ENCODE results near the gene ZFR. TPM values are rescaled to one million over a fixed set of nuclear protein-coding genes. Genes with fewer than 3 reads are reported as not detected.

The ZFR gene
- total RNA-seq, 1 experiment from 2014 or later = 62.4 TPM

DNA sequence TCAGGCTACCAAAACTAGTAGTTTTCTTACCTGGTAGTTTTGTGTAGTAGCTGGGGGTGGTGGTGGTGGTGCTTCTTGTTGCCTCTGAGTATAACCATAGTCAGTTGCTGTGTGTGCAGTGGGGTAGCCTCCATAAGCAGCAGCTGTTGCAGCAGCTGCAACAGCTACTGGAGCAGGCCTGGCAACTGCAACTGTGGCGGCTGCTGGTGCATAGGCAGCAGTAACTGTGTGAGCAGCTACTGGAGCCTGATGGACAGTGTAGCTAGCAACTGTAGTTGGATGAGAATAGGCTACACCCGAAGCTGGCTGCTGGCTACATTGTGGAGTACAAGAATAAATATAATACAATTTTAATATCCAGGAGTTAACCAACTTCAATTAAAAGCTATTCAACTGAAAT is 24.7 kb downstream of the ZFR start:
- Histone ChIP-seq H4K91ac (ENCODE audit: insufficient read length, low read depth, low read length) (no peak overlapping the region), H3K27ac (ENCODE audit: insufficient read length, low read depth, low read length) (no peak overlapping the region), H3K18ac (ENCODE audit: insufficient read length, low read depth, low read length) (no peak overlapping the region), H4K20me1 (ENCODE audit: control insufficient read depth, insufficient read depth, insufficient read length) (no peaks in the 10 kb centered on the region), H3K23ac (ENCODE audit: insufficient read length, low read depth, low read length) (no peak overlapping the region), H2BK20ac (ENCODE audit: low read depth, low read length, poor library complexity, severe bottlenecking) (no peak overlapping the region), H2AK5ac (ENCODE audit: insufficient read length, low read length) (no peak overlapping the region), H3K4ac (ENCODE audit: low read depth, low read length) (no peak overlapping the region), H3K79me2 (ENCODE audit: insufficient read depth, low read length) (peaks cover 12% of the 10 kb centered on the region; the same call in 1 of the 2 replicates), H3K9ac (ENCODE audit: extremely low read depth, insufficient read length, low read length) (no peak overlapping the region), H3K56ac (ENCODE audit: insufficient read length, low read depth, low read length) (no peak overlapping the region), H3K9me3 (ENCODE audit: control insufficient read depth, low read depth, low read length) (no peaks in the 10 kb centered on the region), H2BK5ac (ENCODE audit: insufficient read length, low read length) (no peak overlapping the region), H3T11ph (ENCODE audit: low read length) (no peak overlapping the region), H4K5ac (ENCODE audit: insufficient read length, low read depth, low read length) (no peak overlapping the region), H3K23me2 (ENCODE audit: insufficient read length, low read depth, low read length, poor library complexity, severe bottlenecking) (no peaks in the 10 kb centered on the region), H2BK12ac (ENCODE audit: insufficient read length, low read depth, low read length) (no peak overlapping the region), H2BK120ac (ENCODE audit: low read depth, low read length, poor library complexity, severe bottlenecking) (no peak overlapping the region), H3K27me3 (ENCODE audit: insufficient read depth, low read length) (no peaks in the 10 kb centered on the region; the same call in 1 of the 2 replicates), H3K4me2 (ENCODE audit: insufficient read depth, insufficient read length, low read length) (no peak overlapping the region), H3K79me1 (ENCODE audit: insufficient read depth, low read depth, low read length, poor library complexity, severe bottlenecking) (no peaks in the 10 kb centered on the region), H2AFZ (ENCODE audit: low read length) (no peak overlapping the region), H3K4me1 (ENCODE audit: insufficient read depth, low read length) (no peaks in the 10 kb centered on the region), H3K14ac (ENCODE audit: insufficient read depth, low read length) (no peak overlapping the region), H2BK15ac (ENCODE audit: low read depth, low read length) (no peak overlapping the region), H4K8ac (replicated peaks; ENCODE audit: insufficient read length, low read depth, low read length) (no peak overlapping the region)
- WGBS (ENCODE audit: extremely low coverage, insufficient read length, low lambda C conversion rate) = no CpG with 5 or more reads among the region's 2 CpGs
- Mint-ChIP-seq H3K4me3 (no peak overlapping the region), H3K27me3 (ENCODE audit: low read depth) (no peaks in the 10 kb centered on the region), H3K36me3 (ENCODE audit: insufficient read depth in 1 of 3, low read depth in 3 of 3) (peaks cover 17 to 45% (median 30%) of the 10 kb centered on the region in 3 experiments), H3K27ac (no peak overlapping the region; a peak in 1 of 7 replicates), H3K4me1 (peaks cover 10% of the 10 kb centered on the region in 2 experiments), H3K9me3 (no peaks in the 10 kb centered on the region)
- TF ChIP-seq, protein P1, sequence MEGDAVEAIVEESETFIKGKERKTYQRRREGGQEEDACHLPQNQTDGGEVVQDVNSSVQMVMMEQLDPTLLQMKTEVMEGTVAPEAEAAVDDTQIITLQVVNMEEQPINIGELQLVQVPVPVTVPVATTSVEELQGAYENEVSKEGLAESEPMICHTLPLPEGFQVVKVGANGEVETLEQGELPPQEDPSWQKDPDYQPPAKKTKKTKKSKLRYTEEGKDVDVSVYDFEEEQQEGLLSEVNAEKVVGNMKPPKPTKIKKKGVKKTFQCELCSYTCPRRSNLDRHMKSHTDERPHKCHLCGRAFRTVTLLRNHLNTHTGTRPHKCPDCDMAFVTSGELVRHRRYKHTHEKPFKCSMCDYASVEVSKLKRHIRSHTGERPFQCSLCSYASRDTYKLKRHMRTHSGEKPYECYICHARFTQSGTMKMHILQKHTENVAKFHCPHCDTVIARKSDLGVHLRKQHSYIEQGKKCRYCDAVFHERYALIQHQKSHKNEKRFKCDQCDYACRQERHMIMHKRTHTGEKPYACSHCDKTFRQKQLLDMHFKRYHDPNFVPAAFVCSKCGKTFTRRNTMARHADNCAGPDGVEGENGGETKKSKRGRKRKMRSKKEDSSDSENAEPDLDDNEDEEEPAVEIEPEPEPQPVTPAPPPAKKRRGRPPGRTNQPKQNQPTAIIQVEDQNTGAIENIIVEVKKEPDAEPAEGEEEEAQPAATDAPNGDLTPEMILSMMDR (conservative IDR thresholded peaks at IDR 0.05) = no peak
- no peak for DNase-seq
